ENCODE results near the gene SNAPC1.
"Not testable (repeated sequence)": the region's sequence is repeated elsewhere in the genome, so short reads cannot be mapped to it uniquely, and the experiment has no call there.

The SNAPC1 gene

GRCh38 chr14:61750708-61751474 is 11.3 kb upstream of the SNAPC1 start:
- peak; percentile 81 for DNase-seq

GRCh38 chr14:61751475-61751989 is 10.7 kb upstream of the SNAPC1 start:
- DNase-seq: no peak

DNA sequence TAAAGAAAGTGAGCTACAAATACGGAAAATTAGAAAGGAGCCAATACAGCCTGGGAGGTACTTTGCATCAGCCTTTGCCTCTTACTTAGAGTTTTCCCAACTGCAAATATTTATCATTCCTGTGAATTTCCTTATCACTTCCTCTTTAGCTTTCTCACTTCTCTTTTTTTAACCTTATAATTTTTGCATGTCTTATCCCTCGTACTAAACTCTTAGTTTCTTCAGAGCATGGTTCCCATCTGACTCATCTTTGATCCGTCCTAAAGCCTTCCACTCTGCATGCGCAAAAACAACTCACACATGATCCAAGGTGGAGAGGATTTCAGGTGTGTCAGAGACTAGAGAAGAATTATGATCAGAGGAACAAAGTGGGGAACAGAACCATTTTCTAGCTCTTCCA is 9.6 kb upstream of the SNAPC1 start:
- peak; percentile 31 for DNase-seq

DNA sequence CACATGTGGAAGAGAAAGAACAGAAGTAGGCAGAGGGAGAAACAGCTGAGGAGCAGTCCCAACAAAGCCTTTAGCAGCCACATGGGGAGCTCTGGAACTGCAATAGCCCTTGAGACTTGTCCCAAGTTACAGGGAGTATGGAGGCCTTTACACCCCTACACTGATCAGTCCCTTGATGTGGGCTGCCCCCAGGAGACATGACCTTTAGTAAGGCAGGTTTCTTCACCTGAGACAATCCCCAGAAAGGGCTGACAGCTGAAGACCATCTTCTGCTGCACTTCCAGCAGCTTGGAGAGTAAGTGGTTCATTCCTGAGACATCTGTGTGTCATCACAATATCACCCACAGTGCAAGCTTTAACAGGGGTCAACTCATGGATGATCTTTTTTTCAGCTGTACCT is 8.6 kb upstream of the SNAPC1 start:
- peak; percentile 22 for DNase-seq

- DNase-seq: no peak
Observed at GRCh38 chr14:61754627-61755381, 7.4 kb upstream of the SNAPC1 start.

GRCh38 chr14:61755382-61755742 is 6.9 kb upstream of the SNAPC1 start:
- DNase-seq: not testable (repeated sequence)

GRCh38 chr14:61756135-61756534 is 6.1 kb upstream of the SNAPC1 start:
- no peak for DNase-seq

DNA sequence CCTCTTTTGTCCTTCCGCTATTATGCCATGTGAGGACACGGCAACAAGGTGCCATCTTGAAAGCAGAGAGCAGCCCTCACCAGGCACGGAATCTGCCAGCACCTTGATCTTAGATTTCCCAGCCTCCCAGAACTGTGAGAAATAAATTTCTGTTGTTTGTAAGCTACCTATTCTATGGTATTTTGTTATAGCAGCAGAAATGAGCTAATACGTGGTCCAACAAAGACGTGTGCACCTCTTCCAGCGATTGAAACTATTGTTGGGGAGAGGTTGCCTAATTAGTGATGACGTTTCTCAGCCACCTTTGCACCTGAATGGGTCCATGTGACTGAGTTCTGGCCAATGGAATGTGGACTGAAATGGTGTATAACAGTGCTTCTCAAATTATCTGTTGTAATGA is 2.3 kb upstream of the SNAPC1 start:
- no peak for DNase-seq

DNA sequence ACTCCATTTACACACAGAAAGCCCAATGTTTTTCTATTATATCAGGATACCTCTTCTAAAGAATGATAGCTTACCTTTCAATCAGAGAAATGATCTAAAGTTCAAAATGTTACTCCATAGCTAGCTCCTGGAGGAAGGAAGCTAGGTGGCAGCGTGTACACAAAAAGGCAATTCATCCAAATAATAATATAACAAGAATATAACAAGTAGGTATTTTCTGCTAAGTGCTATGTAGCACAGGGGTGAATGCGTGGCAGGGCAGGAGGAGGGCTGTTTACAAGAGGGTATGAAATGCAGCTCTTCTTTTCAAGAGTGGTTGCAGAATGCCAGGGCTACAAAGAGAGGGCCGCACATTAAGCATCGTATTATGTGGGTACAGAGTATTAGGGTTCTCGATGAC is 663 bp upstream of the SNAPC1 start:
- peak; percentile 12 for DNase-seq

DNA sequence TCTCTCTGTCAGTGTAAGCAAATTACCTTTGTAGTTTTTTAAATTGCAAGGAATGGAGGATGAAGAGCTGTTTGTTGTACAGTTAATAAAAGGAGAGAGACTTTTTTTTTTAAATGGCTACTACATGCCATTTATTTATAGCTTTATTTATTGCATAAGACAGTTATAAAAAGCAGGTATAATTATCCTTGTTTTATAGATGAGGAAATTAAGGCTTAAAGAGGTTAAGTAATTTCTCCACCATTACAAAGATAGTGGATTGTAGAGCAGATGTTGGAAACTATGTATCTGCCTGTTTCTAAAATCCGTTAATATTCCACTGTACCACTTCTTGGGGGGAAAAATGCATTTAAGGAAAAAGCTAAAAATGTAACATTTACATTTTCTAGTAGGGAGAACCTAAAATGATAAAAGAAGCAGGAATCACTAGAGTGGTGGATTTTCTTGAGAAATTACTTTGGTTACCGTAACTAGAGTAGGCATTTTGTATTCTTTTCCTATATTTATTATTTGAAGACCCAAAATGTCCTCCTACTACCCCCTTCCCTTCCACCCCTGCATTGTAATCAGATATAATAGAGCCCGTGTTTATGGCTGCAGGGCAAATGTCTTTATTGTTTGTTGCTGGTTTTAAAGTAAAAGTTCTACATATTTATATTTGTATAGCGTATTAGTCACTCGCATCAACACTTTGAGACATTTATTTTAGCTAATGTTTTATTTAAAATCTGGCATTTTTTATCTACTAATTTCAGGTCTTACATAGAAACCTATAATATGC is 2.3 kb downstream of the SNAPC1 start:
- no peak for DNase-seq

DNA sequence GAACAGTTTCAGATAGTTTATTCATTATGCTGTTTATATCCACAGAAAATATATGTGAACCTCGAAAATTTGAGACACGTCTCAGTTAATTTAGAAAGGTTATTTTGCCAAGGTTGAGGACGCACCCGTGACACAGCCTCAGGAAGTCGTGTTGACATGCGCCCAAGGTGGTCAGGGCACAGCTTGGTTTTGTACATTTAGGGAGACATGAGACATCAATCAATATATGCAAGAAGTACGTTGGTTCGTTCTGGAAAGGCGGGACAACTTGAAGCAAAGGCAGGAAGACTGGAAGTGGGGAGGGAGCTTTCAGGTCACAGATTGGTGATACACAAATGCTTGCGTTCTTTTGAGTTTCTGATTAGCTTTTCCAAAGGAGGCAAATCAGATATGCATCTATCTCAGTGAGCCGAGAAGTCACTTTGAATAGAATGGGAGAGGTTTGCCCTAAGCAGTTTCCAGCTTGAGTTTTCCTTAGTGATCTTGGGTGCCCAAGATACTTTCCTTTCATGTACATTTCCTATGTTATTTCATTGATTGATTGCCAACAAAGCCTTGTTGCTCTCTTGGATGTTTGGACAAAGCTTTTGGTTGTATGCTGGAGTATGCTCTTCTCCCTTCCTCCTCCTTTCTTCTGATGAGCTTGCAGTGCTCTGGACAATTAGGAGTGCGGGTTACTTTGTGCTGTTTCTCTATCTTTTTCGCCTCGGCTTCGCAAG is 3.2 kb downstream of the SNAPC1 start:
- no peak for DNase-seq

- no peak for DNase-seq
Observed at GRCh38 chr14:61766151-61766550, 3.9 kb downstream of the SNAPC1 start.

DNA sequence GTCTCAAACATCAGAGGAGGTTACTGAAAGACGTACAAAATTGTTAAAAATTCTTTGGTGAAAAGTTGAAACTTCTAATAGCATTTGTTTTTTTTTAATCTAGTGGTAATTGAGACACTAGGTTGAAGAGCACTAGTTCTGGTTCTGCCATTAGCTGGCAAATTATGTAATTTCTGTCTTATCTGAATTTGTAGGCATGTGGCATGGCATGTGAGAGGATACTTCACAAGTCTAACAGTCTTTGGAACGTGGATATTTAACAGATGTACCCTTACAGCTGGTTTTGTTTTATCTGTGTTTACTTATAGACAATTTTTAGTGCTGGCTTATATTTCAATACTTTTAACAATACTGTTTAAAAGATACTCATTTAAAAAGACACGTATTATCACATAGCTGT is 6.0 kb downstream of the SNAPC1 start:
- no peak for DNase-seq

GRCh38 chr14:61769893-61770292 is 7.7 kb downstream of the SNAPC1 start:
- no peak for DNase-seq

DNA sequence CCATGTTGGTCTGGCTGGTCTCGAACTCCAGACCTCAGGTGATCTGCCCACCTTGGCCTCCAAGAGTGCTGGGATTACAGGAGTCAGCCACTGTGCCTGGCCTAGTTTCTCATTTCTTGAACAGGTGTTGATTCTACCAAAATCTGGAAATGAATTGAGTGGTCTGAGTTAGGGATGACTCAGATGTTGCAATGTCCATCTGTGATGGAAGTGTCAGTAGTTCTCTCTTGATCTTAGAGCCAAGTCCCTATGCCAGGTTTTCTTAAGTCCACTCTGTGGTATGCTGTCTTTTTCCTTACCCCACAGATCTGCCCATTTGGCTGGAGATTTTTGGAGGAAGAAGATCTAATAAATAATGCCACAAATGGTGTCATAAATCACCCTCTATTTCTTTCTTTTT is 12.6 kb downstream of the SNAPC1 start:
- no peak for DNase-seq

DNA sequence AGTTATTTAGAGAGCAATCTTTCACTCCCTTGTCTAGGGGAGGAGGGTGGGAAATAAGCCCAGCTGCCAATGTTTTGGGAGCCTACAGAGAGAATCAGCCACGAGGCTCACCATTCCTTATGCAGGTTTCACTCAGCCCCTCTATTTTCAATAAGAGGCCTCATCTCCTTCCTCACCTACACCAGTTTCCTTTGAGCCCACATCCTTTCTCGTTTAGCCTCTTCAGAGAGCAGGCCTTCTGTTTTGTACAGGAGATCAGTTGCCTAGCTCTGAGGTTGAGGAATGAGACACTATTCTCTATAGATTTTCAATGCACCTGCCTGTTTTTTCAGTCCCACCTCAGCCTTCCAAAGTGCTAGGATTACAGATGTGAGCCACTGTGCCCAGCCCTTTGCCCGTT is 17.9 kb downstream of the SNAPC1 start:
- no peak for DNase-seq

GRCh38 chr14:61797309-61797708 is 35.1 kb downstream of the SNAPC1 start:
- DNase-seq: no peak

GRCh38 chr14:61802010-61802568 is 39.9 kb downstream of the SNAPC1 start:
- no peak for DNase-seq

DNA sequence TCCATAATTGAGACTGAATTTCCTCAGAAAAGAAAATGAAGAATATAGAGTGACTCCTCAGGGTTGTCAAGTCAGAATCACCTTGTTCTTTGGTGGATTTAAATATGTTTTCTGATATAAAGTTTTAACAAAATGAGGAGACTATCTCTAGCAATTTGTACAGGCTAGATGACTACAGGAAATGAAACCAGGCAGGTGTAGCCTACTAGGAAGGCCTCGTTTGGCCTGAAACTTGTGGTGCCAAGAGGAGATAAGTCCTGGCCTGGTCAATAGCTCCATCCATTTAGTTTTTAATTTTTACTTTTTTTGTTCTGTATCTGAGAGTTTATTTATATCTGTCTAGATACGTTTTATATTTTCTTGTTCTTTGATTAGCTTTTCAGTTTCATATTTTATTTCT is 41.5 kb downstream of the SNAPC1 start:
- DNase-seq: no peak

- no peak for DNase-seq
Observed at GRCh38 chr14:61805451-61805850, 43.2 kb downstream of the SNAPC1 start.

DNA sequence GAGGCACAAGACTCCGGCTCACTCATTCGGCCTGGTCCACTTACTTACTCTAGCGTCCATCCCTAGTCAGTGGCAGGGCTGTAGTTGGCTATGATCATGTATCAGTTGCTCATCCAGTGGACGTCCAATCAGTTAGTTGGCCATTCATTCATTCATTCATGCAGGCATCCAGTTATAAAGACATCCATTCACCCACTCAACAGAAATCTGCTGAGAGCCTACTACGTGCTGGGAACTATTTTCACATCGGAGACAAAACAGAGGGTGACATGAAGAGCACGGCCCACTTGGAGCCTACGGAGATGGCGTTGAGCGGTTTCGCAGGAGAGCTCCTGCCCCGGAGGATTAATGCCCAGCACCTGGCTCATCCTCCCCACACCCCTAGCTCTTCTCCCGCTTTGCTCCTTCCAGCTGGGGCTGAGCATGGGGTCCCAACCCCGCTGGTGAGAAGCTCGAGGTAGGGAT is 49.7 kb downstream of the SNAPC1 start:
- DNase-seq: no peak

DNA sequence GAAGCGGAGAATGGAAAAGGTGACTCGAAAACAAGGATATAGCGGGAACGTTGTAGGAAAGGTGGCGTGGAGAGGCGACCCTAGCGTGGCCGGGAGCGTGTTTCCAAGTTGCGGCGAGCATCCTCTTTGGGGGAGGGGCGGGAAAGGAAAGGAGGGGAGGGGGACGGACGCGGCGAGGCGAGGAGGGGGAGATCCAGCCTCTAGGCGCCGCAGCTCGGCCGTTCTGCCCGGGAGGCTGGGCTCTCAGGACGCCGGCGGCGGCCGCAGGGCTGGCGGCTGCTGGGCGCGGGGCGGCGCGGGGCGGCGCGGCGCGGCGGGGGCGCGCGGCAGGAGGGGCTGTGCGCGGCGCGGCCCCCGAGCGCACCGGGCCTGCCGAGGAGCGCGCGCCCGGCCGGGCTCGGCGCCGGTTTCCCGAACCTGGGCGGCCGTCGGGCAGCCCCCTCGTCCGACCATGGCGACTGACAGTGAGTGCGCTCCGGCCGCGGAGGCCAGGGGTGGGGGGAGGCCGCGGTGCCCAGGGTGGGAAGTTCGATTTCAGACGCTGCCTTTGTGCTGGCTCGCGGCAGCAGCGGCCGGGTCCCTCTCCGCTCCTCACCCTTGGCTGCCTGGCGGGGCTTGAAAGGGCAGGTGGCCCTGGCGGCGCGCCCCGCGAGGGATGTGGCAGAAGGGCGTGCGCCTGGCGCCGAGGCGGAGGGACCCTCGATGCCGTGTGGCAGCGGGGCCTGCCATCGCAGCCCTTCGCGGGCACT is 50.3 kb downstream of the SNAPC1 start, which contains the start of gene SYT16:
TSS of gene SYT16 (plus strand) at position 357 of the 749 bp plus-strand sequence.
- no peak for DNase-seq
